ENCODE measurements around the gene UNC79. TPM values are rescaled to one million over a fixed set of nuclear protein-coding genes. Genes with fewer than 3 reads are reported as not detected.
"Not testable (repeated sequence)": the region's sequence is repeated elsewhere in the genome, so short reads cannot be mapped to it uniquely, and the experiment has no call there.

UNC79 gene
- total and polyA plus RNA-seq, 7 experiments from 2014 or later = 0.05 to 0.15 (median 0.08) TPM; not detected in 3

- ATAC-seq (no peak), DNase-seq (no peak)
- CTCF ChIA-PET = no interaction called here
- no peaks in the 10 kb centered on the region for H3K4me1 ChIP-seq (ENCODE audit: control insufficient read depth in 2 of 2, insufficient read depth in 2 of 2, low read length in 2 of 2)
- H3K9me3 ChIP-seq (ENCODE audit: control insufficient read depth in 2 of 3, low read length in 3 of 3) = peaks cover 0 to 8% (median 5%) of the 10 kb centered on the region in 3 experiments
- Mint-ChIP-seq H3K27ac (no peak overlapping the region), H3K27me3 (peaks cover 3 to 34% (median 27%) of the 10 kb centered on the region in 5 donors), H3K36me3 (peaks cover 0 to 11% (median 0%) of the 10 kb centered on the region in 5 donors), H3K4me3 (no peak overlapping the region), H3K9me3 (peaks cover 9 to 57% (median 36%) of the 10 kb centered on the region in 11 donors), H3K4me1 (peaks cover 0 to 2% (median 0%) of the 10 kb centered on the region in 7 donors)
- POLR2A ChIA-PET = no interaction called here
- intact Hi-C loops (cut with micrococcal nuclease) = no loop called here
- no peak overlapping the region for H3K4me3 ChIP-seq (ENCODE audit: low read length)
- no peaks in the 10 kb centered on the region for H3K36me3 ChIP-seq (ENCODE audit: control insufficient read depth in 2 of 3, insufficient read depth in 3 of 3, low read length in 3 of 3)
- no peak overlapping the region for H3K27ac ChIP-seq (ENCODE audit: low read depth, low read length)
- no peaks in the 10 kb centered on the region for H3K27me3 ChIP-seq (ENCODE audit: control insufficient read depth in 2 of 2, insufficient read depth in 2 of 2, low read length in 2 of 2)
Measured at GRCh38 chr14:93520053-93520607, 89.4 kb downstream of the UNC79 start.

GRCh38 chr14:93522221-93522620 is 91.5 kb downstream of the UNC79 start:
- ATAC-seq (no peak), DNase-seq (no peak)
- peaks cover 0 to 8% (median 5%) of the 10 kb centered on the region in 3 experiments for H3K9me3 ChIP-seq (ENCODE audit: control insufficient read depth in 2 of 3, low read length in 3 of 3)
- Mint-ChIP-seq H3K27ac (no peak overlapping the region), H3K4me3 (no peak overlapping the region), H3K9me3 (peaks cover 9 to 55% (median 34%) of the 10 kb centered on the region in 11 donors), H3K36me3 (peaks cover 0 to 11% (median 0%) of the 10 kb centered on the region in 5 donors), H3K4me1 (peaks cover 0 to 2% (median 0%) of the 10 kb centered on the region in 7 donors), H3K27me3 (peaks cover under 1 to 43% (median 34%) of the 10 kb centered on the region in 5 donors)
- no peaks in the 10 kb centered on the region for H3K36me3 ChIP-seq (ENCODE audit: control insufficient read depth in 2 of 3, insufficient read depth in 3 of 3, low read length in 3 of 3)
- ChIA-PET CTCF (no interaction called here), POLR2A (no interaction called here)
- H3K4me3 ChIP-seq (ENCODE audit: low read length) = no peak overlapping the region
- no peaks in the 10 kb centered on the region for H3K4me1 ChIP-seq (ENCODE audit: control insufficient read depth in 2 of 2, insufficient read depth in 2 of 2, low read length in 2 of 2)
- intact Hi-C loops (cut with micrococcal nuclease) = no loop called here
- H3K27ac ChIP-seq (ENCODE audit: low read depth, low read length) = no peak overlapping the region
- H3K27me3 ChIP-seq (ENCODE audit: control insufficient read depth in 2 of 2, insufficient read depth in 2 of 2, low read length in 2 of 2) = no peaks in the 10 kb centered on the region

- Mint-ChIP-seq H3K36me3 (peaks cover 0 to 11% (median 0%) of the 10 kb centered on the region in 5 donors), H3K9me3 (peaks cover 9 to 25% (median 17%) of the 10 kb centered on the region in 11 donors), H3K27me3 (peaks cover 11 to 51% (median 33%) of the 10 kb centered on the region in 5 donors)
- H3K27ac ChIP-seq (ENCODE audit: low read depth, low read length); H3K4me1 Mint-ChIP-seq; POLR2A ChIA-PET; CTCF ChIA-PET; H3K36me3 ChIP-seq (ENCODE audit: control insufficient read depth in 2 of 3, insufficient read depth in 3 of 3, low read length in 3 of 3); H3K9me3 ChIP-seq (ENCODE audit: control insufficient read depth in 2 of 3, low read length in 3 of 3); H3K4me3 ChIP-seq (ENCODE audit: low read length); ATAC-seq; H3K27me3 ChIP-seq (ENCODE audit: control insufficient read depth in 2 of 2, insufficient read depth in 2 of 2, low read length in 2 of 2); H3K4me1 ChIP-seq (ENCODE audit: control insufficient read depth in 2 of 2, insufficient read depth in 2 of 2, low read length in 2 of 2); intact Hi-C loops (cut with micrococcal nuclease); H3K27ac Mint-ChIP-seq; H3K4me3 Mint-ChIP-seq; DNase-seq: not testable (repeated sequence)
Measured at GRCh38 chr14:93525216-93525615, 94.5 kb downstream of the UNC79 start.

GRCh38 chr14:93525696-93526451 is 95.1 kb downstream of the UNC79 start:
- POLR2A ChIA-PET = no interaction called here
- Mint-ChIP-seq H3K27me3 (peaks cover 12 to 51% (median 34%) of the 10 kb centered on the region in 5 donors), H3K27ac (no peak overlapping the region), H3K4me3 (no peak overlapping the region), H3K4me1 (no peaks in the 10 kb centered on the region), H3K36me3 (peaks cover 0 to 6% (median 0%) of the 10 kb centered on the region in 5 donors), H3K9me3 (peaks cover 6 to 19% (median 11%) of the 10 kb centered on the region in 11 donors)
- DNase-seq (no peak), ATAC-seq (no peak)
- CTCF ChIA-PET = no interaction called here
- H3K27me3 ChIP-seq (ENCODE audit: control insufficient read depth in 2 of 2, insufficient read depth in 2 of 2, low read length in 2 of 2) = no peaks in the 10 kb centered on the region
- no peak overlapping the region for H3K4me3 ChIP-seq (ENCODE audit: low read length)
- no peaks in the 10 kb centered on the region for H3K9me3 ChIP-seq (ENCODE audit: control insufficient read depth in 2 of 3, low read length in 3 of 3)
- H3K4me1 ChIP-seq (ENCODE audit: control insufficient read depth in 2 of 2, insufficient read depth in 2 of 2, low read length in 2 of 2) = no peaks in the 10 kb centered on the region
- no peak overlapping the region for H3K27ac ChIP-seq (ENCODE audit: low read depth, low read length)
- intact Hi-C loops (cut with micrococcal nuclease) = no loop called here
- no peaks in the 10 kb centered on the region for H3K36me3 ChIP-seq (ENCODE audit: control insufficient read depth in 2 of 3, insufficient read depth in 3 of 3, low read length in 3 of 3)

- Histone ChIP-seq H3K4me1 (ENCODE audit: control insufficient read depth in 2 of 2, insufficient read depth in 2 of 2, low read length in 2 of 2) (no peaks in the 10 kb centered on the region), H3K36me3 (ENCODE audit: control insufficient read depth in 2 of 3, insufficient read depth in 3 of 3, low read length in 3 of 3) (no peaks in the 10 kb centered on the region), H3K27me3 (ENCODE audit: control insufficient read depth in 2 of 2, insufficient read depth in 2 of 2, low read length in 2 of 2) (no peaks in the 10 kb centered on the region), H3K9me3 (ENCODE audit: control insufficient read depth in 2 of 3, low read length in 3 of 3) (no peaks in the 10 kb centered on the region), H3K27ac (ENCODE audit: low read depth, low read length) (no peak overlapping the region), H3K4me3 (ENCODE audit: low read length) (no peak overlapping the region)
- H3K4me3 Mint-ChIP-seq = no peak overlapping the region
- no peak for DNase-seq
- no peak overlapping the region for H3K27ac Mint-ChIP-seq
- POLR2A ChIA-PET = interaction anchor here (0.6 kb wide), 1 partner anchor 15 kb away, joined by 5 read pairs; no protein-coding TSS in a partner anchor
- no peaks in the 10 kb centered on the region for H3K36me3 Mint-ChIP-seq
- intact Hi-C loops (cut with micrococcal nuclease) = no loop called here
- no peaks in the 10 kb centered on the region for H3K4me1 Mint-ChIP-seq
- CTCF ChIA-PET = no interaction called here
- peak; percentile 71 for ATAC-seq
- H3K9me3 Mint-ChIP-seq = peaks cover 0 to 8% (median 0%) of the 10 kb centered on the region in 11 donors
- H3K27me3 Mint-ChIP-seq = peaks cover 12 to 55% (median 40%) of the 10 kb centered on the region in 5 donors
Measured at GRCh38 chr14:93527203-93527607, 96.5 kb downstream of the UNC79 start.

GRCh38 chr14:93528884-93529558 is 98.3 kb downstream of the UNC79 start:
- no peaks in the 10 kb centered on the region for H3K36me3 Mint-ChIP-seq
- no peak overlapping the region for H3K4me3 Mint-ChIP-seq
- intact Hi-C loops (cut with micrococcal nuclease) = no loop called here
- ATAC-seq = no peak
- no peaks in the 10 kb centered on the region for H3K4me1 Mint-ChIP-seq
- Histone ChIP-seq H3K27me3 (ENCODE audit: control insufficient read depth in 2 of 2, insufficient read depth in 2 of 2, low read length in 2 of 2) (no peaks in the 10 kb centered on the region), H3K27ac (ENCODE audit: low read depth, low read length) (no peak overlapping the region), H3K4me3 (ENCODE audit: low read length) (no peak overlapping the region), H3K36me3 (ENCODE audit: control insufficient read depth in 2 of 3, insufficient read depth in 3 of 3, low read length in 3 of 3) (no peaks in the 10 kb centered on the region), H3K9me3 (ENCODE audit: control insufficient read depth in 2 of 3, low read length in 3 of 3) (no peaks in the 10 kb centered on the region), H3K4me1 (ENCODE audit: control insufficient read depth in 2 of 2, insufficient read depth in 2 of 2, low read length in 2 of 2) (no peaks in the 10 kb centered on the region)
- H3K27ac Mint-ChIP-seq = no peak overlapping the region
- no peak for DNase-seq
- no peaks in the 10 kb centered on the region for H3K9me3 Mint-ChIP-seq
- POLR2A ChIA-PET = no interaction called here
- peaks cover 20 to 55% (median 40%) of the 10 kb centered on the region in 5 donors for H3K27me3 Mint-ChIP-seq
- CTCF ChIA-PET = no interaction called here
